GM18861 (cell line): ENCODE measurements around the gene ATP11C.
"Not testable (repeated sequence)": the region's sequence is repeated elsewhere in the genome, so short reads cannot be mapped to it uniquely, and the experiment has no call there.

Experiments
- ATAC-seq: cut with Tn5 transposase; IDR thresholded peaks from one replicate; pipeline ENCODE4 v1.9.1; 2021; ENCODE audit not compliant: unreplicated experiment

Gene ATP11C

GRCh38 chrX:139862208-139862607, 70.6 kb downstream of the ATP11C start:
- ATAC-seq = no peak

DNA sequence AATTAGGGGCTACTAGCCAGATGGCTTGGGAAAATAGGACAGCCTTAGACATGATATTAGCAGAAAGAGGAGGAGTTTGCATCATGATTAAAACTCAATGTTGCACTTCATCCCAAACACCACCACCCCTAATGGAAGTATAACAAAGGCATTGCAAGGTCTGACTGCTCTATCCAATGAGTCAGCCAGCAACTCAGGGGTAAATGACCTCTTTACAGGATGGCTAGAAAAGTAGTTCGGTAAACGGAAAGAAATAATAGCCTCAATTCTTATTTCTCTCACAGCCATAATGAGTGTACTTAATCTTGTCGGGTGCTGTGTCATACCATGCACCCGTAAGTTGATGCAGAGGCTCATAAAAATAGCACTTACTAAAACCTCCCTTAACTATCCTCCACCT, 76.0 kb downstream of the ATP11C start:
- ATAC-seq = not testable (repeated sequence)

DNA sequence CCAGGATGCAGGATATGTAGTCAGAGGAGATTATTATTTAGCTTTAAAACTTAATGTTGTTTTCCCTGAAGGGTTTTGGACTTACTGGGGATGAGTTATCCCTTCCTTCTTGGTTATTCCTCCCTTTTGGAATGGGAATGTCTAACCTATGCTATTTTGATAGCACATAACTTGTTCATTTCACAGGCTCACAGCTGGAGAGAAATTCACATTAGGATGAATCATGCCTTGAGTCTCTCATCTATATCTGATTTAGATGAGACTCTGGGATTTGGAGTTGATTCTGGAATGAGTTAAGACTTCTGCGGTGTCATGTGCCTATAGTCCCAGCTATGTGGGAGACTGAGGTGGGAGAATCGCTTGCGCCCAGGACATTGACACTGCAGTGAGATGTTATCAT, 81.1 kb downstream of the ATP11C start:
- ATAC-seq = no peak

GRCh38 chrX:139850968-139851367, 81.9 kb downstream of the ATP11C start:
- ATAC-seq = no peak

DNA sequence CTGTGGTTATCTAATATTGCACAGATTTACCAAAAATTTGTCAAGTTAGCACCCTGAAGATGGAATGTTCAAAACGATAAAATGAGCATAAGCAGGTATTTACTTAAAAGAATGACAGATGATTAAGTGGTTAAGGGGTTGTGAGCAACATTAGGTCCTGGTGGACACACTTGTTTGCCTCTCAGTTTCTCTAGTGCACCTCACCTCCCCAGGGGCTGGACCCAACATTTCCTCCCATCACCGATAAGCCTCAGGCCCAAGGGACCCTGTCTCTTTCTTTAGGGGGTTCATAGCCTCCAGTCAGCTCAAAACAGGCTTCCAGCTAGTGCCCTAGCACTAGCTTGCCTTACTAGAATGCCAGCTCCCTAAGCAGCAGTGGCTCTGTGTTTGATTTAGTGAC, 88.0 kb downstream of the ATP11C start:
- ATAC-seq = peak; percentile 58

- peak; percentile 64 for ATAC-seq
These were observed 88.7 kb downstream of the ATP11C start for GRCh38 chrX:139844163-139844562.

DNA sequence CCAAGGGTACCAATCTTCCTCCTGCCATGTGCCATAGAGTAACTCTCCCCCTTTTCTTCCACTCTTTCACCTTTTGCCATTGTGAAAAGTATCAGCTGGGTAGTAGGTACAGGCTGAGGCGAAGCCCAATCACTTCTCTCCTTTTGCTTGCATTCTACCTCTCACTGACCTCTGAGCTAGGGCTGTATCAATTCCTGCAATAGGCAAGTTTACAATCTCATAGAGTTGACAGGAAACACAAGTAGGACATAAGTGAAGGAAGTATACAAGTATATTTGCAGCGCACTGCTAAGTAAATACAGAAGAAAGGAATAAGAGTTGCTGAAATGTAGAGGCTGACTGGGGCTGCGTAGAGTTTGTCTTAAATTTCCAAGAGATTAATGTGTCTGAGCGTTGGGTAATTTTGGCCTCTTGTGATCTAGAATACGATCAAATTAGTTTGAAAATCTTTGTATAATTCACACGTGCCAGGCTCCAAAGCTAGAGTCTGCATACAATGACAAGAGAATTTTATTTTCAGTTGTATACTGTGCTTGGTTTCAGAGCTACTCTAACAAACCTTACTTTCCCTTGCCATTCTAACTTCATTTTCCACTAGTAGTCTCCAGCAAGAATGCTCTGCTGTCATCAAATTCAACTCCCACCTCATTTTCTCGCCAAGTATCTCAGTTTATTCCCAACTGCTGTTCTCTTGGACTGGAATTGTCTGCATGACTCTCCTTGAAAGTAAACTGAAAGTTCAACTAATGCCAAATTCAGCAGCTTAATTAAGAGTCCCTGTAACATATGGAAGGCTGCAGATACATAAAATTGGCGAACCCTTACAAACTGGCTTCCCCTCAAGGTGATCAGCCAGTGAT, 90.3 kb downstream of the ATP11C start:
- no peak for ATAC-seq

GRCh38 chrX:139836335-139836734, 96.5 kb downstream of the ATP11C start:
- ATAC-seq = not testable (repeated sequence)

DNA sequence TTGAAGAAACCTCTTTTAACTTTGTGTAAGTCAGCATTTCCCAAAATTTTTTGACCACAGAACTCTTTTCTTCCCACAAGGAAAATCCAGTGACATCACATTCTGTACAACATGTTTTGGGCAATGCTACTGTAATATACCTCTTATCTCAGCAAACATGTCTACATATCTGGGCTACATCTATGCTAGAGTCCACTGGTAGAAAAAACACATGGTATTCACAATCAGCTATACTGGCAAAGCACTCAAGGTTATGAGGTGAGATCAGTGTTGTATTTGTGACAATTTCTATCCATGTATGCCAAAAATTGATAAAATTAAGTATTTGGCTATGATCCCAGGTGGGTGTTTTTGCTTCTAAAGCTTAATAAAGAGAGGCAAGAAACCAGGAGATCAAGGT, 98.0 kb downstream of the ATP11C start:
- ATAC-seq = no peak

- no peak for ATAC-seq
These were observed 100.0 kb downstream of the ATP11C start for GRCh38 chrX:139832718-139833309.

DNA sequence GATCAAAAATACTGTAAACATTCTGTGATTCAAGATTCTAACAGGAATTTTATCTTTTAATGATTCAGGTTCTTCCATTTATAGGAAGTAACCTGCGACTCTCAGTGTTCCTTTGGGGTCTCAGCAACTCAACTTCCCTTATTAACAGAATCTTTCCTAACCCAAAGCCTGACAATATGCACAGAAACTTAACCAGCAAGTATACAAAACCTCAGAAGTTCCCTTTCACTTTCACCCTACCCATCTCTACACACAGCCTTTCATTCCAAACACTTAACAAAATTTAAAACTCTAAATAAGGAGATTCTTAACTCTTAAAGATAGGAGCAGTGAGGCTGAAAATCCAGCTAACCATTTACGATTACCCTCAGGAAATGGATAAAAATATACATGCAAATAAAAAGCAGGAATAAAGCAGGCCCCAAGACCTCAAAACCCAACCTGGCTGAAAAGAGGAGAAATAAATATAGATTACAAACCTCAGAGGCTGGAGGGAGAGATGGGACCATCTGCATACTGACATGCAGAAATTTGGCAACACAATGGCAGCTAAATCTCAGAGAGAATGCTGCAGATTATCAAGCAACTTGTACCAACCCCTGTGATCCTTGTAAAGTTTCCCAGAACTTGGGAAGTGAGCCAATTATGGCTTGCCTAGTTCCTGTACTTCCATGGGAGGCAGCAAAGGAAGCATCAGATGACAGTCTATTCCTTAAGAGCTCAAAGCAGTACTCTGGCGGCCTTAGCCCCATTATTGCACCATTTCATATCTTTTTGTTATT, 101.0 kb downstream of the ATP11C start:
- peak; percentile 72 for ATAC-seq

DNA sequence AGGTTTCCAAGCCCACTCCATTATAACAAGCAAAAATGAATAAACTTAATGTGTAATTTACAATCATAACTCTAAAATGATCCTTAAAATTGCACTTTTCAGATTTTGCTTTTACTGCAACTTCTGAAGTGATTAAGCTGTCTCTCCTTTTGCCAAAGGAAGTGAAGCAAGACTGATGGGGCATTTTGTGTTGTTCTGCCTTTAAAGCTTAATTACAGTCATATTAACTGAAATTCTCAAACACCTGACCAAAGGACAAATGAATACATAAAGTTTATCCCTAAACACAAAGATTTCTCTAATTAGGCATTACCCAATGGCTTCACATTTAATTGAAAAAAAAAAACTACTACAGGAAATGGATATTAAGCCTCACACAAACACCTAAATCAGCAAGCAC, 101.8 kb downstream of the ATP11C start:
- ATAC-seq = no peak

GRCh38 chrX:139828830-139829229, 104.0 kb downstream of the ATP11C start:
- ATAC-seq = no peak

- ATAC-seq = no peak
These were observed 104.8 kb downstream of the ATP11C start for GRCh38 chrX:139828033-139828432.

DNA sequence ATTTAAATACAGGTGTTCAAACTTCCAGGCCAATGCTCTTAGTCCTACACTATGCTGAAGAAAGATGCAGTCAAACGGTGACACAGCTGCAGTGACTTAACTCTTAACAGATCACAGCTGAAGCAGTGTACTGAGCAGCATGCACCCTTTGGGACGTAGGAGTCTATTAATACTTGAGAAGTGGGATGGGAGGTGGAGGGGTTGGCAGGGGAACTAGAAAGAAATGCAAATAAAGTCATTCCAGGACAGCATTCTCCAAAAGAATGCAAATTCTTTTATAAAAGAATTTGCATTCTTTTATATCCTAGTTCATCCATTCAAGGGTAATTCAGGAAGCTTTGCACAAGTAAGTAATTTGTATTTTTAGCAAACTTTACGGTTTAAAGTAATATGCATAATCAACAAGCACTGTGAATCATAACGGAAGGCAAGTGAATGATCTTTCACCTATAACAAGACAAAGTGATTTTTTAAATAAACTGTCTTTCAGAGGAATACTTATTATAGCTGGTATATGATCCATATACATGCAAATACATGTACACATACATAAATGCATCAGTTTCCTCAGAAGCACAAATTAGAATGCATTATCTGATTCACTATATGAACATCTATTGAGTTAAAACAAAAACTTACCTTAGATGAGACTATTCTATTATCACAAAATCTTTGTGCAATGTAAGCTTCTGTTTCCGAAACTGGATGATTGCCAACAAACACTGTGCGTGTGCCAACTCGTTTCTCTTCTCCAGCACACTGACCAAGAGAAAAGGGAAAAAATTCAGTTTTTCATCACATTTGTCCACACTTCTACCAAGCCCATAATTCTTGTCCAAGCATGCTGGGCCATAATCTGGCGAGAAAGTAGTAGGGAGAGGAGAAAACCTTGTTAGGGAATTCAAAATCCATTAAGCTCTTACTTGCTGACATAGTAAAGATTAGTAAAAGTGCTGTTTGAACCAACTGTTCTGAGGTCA, 106.5 kb downstream of the ATP11C start:
- ATAC-seq = no peak

DNA sequence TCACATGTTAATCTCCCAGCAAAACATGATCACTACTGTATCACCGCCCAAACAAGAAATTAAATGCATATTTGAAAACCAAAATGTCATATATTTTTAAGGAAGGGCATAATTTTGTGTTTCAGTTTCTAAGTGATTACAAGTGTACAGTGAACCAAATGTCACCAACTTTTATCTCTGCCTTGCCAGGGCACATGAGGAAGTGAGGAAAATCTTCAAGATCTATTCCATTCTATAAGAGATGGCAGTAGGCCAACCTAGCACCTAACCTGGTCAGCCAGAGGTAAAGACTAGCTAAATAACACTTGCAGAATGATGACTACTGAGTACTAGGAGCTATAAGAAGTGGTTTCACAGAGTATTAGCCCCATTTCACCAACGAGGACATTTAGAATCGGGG, 107.2 kb downstream of the ATP11C start:
- no peak for ATAC-seq

DNA sequence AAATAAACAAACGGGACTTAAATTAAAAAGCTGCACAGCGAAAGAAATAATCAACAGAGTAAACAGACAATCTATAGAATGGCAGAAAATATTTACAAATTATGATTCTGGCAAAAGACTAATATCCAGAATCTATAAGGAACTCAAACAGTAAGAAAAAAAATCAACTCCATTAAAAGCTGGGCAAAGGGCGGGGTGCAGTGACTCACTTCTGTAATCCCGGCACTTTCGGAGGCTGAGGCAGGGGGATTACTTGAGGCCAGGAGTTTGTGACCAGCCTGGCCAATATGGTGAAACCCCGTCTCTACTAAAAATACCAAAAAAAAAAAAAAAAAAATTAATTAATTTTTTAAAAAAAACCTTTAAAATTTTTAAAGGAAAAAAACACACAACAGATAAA, 109.0 kb downstream of the ATP11C start:
- ATAC-seq = no peak

GRCh38 chrX:139820358-139820984, 112.4 kb downstream of the ATP11C start:
- ATAC-seq = no peak

- no peak for ATAC-seq
These were observed 116.6 kb downstream of the ATP11C start for GRCh38 chrX:139816204-139816603.

DNA sequence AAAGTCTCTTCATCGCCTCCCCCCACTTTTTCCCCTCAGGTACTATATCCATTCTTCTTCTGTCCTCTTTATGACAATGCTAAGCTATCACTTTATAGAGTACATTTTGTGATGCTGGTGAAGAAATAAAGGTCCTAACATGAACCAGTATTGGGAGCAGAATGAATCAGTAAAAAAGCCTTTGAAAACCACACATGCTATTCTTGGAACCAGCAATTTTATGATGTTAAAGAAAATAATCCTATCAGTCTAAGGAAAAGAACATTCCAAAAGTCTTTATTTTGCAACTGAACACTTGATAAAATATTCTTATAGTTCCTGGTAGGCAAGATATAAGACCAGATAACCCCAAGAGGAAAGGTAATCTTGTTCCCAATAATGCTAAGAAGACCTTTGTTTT, 117.1 kb downstream of the ATP11C start:
- ATAC-seq = no peak
